Right lobe of liver (tissue), 4 donors: ENCODE measurements around the gene OR2AG1.

Source experiments
- POLR2A ChIP-seq: fragments of 450-650 bp; IDR thresholded peaks from one replicate; pipeline ENCODE4 v1.6.1; 2017; ENCODE audit warnings: antibody characterized with exemption, mild to moderate bottlenecking
- TF ChIP-seq, protein P1 (sequence below), 4 donors: fragments of 200-600 bp in 3 of 4; fragments of 450-650 bp in 1 of 4; IDR thresholded peaks; one replicate each; pipeline versions ENCODE4 v1.5.1 to v1.8.0; 2016 to 2022; ENCODE audit warnings: antibody characterized with exemption in 4 of 4, mild to moderate bottlenecking in 2 of 4
- donor health status: DM: no; HTN: no; CAD: no.
- donor health status: DM: no; HTN: no; CAD: no.
- donor health status: DM: no; HTN: yes; CAD: no.

DNA sequence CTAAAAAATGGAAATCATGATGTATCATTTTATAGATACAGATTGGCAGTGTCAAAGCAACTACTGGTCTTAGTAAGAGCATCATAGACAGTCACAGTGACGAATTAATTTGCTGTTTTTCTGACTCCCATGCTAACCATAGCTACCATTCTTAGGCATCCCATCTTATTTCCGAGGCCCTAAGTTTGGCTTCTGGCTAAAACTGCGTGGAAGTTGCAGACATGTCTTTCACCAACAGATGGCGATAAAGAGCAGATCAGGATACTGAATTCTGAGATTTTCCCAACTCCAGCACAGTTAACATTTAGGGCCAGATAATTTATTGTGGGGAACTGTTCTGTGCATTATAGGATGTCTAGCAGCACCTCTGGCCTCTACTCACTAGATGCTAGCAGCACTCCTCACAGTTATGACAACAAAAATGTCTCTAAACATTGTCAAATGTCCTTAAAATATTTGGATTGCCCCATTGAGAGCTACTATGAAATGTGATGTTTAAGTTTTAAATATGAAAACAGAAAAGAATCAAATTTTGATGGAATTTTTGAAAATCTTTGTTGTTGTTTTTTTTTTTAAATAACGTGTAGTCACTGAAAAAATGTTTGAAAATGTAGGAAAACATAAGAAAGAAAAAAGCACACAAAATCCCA lies 27.4 kb upstream of the OR2AG1 start:
- TF ChIP-seq, protein P1, sequence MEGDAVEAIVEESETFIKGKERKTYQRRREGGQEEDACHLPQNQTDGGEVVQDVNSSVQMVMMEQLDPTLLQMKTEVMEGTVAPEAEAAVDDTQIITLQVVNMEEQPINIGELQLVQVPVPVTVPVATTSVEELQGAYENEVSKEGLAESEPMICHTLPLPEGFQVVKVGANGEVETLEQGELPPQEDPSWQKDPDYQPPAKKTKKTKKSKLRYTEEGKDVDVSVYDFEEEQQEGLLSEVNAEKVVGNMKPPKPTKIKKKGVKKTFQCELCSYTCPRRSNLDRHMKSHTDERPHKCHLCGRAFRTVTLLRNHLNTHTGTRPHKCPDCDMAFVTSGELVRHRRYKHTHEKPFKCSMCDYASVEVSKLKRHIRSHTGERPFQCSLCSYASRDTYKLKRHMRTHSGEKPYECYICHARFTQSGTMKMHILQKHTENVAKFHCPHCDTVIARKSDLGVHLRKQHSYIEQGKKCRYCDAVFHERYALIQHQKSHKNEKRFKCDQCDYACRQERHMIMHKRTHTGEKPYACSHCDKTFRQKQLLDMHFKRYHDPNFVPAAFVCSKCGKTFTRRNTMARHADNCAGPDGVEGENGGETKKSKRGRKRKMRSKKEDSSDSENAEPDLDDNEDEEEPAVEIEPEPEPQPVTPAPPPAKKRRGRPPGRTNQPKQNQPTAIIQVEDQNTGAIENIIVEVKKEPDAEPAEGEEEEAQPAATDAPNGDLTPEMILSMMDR (IDR thresholded peaks at IDR 0.05): peak; percentile 66 to 90 (median 88)
- no peak for TF ChIP-seq POLR2A
